OCI-LY1 (cell line): ENCODE results near the gene RCAN1.

ENCODE experiments used
- H2AFZ ChIP-seq: fragments of 200-600 bp; sonication (generic), shearing (Covaris generic); 2 replicates; pipeline ENCODE4 v1.6.0; 2014; ENCODE audit warnings: antibody characterized with exemption, mild to moderate bottlenecking, low read length
- H3F3A ChIP-seq: fragments of 200-600 bp; sonication (generic), shearing (Covaris generic); 2 replicates; pipeline ENCODE4 v1.6.0; 2014; ENCODE audit warnings: mild to moderate bottlenecking, antibody characterized with exemption, low read length, moderate library complexity; ENCODE audit not compliant: insufficient read depth
- H3K27ac ChIP-seq: fragments of 200-600 bp; sonication (generic); 2 replicates; pipeline ENCODE4 v1.5.1; 2014; ENCODE audit warnings: low read length, mixed run types, mild to moderate bottlenecking, low read depth; ENCODE audit not compliant: poor library complexity, severe bottlenecking
- H3K27me3 ChIP-seq: fragments of 200-600 bp; sonication (generic); 2 replicates; pipeline ENCODE4 v1.6.0; 2014; ENCODE audit warnings: antibody characterized with exemption, mild to moderate bottlenecking, low read length, moderate library complexity; ENCODE audit not compliant: insufficient read depth
- H3K36me3 ChIP-seq: fragments of 200-600 bp; sonication (generic); 2 replicates; pipeline ENCODE4 v1.6.1; 2014; ENCODE audit warnings: mild to moderate bottlenecking, antibody characterized with exemption, low read length, moderate library complexity, mixed read lengths; ENCODE audit not compliant: insufficient read depth
- H3K4me1 ChIP-seq: fragments of 200-600 bp; sonication (generic); 2 replicates; pipeline ENCODE4 v1.5.1; 2014; ENCODE audit warnings: mild to moderate bottlenecking, low read length, moderate library complexity; ENCODE audit not compliant: insufficient read depth, severe bottlenecking
- H3K4me2 ChIP-seq: fragments of 200-600 bp; sonication (generic), shearing (Covaris generic); 2 replicates; pipeline ENCODE4 v1.6.1; 2014; ENCODE audit warnings: low read length
- H3K4me3 ChIP-seq: fragments of 200-600 bp; sonication (generic); 2 replicates; pipeline ENCODE4 v1.5.1; 2014; ENCODE audit warnings: low read length, low read depth, mild to moderate bottlenecking, mixed read lengths; ENCODE audit not compliant: poor library complexity, severe bottlenecking
- H3K79me2 ChIP-seq: fragments of 200-600 bp; shearing (Covaris generic); 2 replicates; pipeline ENCODE4 v1.6.1; 2016; ENCODE audit warnings: mixed run types, low read length, mixed read lengths; ENCODE audit not compliant: insufficient read depth
- H3K9ac ChIP-seq: fragments of 200-600 bp; sonication (generic), shearing (Covaris generic); 2 replicates; pipeline ENCODE4 v1.6.1; 2014; ENCODE audit warnings: mild to moderate bottlenecking, low read length, mixed read lengths
- H3K9me2 ChIP-seq: fragments of 200-600 bp; sonication (generic), shearing (Covaris generic); 2 replicates; pipeline ENCODE4 v1.6.1; 2014; ENCODE audit warnings: low read depth, mild to moderate bottlenecking, low read length, mixed read lengths
- H3K9me3 ChIP-seq: fragments of 200-600 bp; shearing (Covaris generic); 2 replicates; pipeline ENCODE4 v1.6.1; 2014; ENCODE audit warnings: low read length, mixed read lengths
- H4K20me1 ChIP-seq: fragments of 200-600 bp; sonication (generic), shearing (Covaris generic); 2 replicates; pipeline ENCODE4 v1.6.0; 2016; ENCODE audit warnings: mild to moderate bottlenecking, low read length; ENCODE audit not compliant: insufficient read depth
- EZH2 ChIP-seq: fragments of 200-600 bp; sonication (generic), shearing (Covaris generic); IDR thresholded peaks from 2 replicates; pipeline ENCODE4 v1.8.0; 2017; ENCODE audit warnings: borderline replicate concordance, mixed run types, mild to moderate bottlenecking, antibody characterized with exemption, low read length, moderate library complexity, mixed read lengths
- TF ChIP-seq, protein P1 (sequence below): fragments of 200-600 bp; sonication (generic), shearing (Covaris generic); IDR thresholded peaks from 2 replicates; pipeline ENCODE4 v1.5.1; 2017; ENCODE audit warnings: mild to moderate bottlenecking, antibody characterized with exemption, low read length, moderate library complexity, mixed read lengths

Gene RCAN1

DNA sequence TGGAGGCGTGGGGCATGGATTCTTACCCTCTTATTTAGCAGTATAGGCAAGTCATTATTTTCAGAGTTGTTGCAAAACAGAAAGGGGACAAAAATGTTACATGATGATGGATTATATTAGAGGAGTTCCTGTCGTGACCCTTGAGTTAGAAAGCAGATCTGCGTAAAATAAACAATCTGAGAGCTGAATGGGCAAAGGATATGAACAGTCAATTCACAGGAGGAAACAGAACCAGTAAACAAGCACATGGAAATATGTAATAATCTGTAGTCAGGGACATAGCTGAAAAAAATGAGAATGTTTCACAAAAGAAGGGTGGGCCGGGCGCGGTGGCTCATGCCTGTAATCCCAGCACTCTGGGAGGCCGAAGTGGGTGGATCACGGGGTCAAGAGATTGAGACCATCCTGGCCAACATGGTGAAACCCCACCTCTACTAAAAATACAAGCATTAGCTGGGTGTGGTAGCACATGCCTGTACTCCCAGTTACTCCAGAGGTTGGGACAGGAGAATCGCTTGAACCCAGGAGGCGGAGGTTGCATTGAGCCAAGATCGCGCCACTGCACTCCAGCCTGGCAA, 20.9 kb downstream of the RCAN1 start:
- H3F3A ChIP-seq, result no peaks in the 10 kb centered on the region
- no peaks in the 10 kb centered on the region for H3K4me1 ChIP-seq
- H3K36me3 ChIP-seq, result no peaks in the 10 kb centered on the region
- TF ChIP-seq EZH2, result no peak
- TF ChIP-seq, protein P1, sequence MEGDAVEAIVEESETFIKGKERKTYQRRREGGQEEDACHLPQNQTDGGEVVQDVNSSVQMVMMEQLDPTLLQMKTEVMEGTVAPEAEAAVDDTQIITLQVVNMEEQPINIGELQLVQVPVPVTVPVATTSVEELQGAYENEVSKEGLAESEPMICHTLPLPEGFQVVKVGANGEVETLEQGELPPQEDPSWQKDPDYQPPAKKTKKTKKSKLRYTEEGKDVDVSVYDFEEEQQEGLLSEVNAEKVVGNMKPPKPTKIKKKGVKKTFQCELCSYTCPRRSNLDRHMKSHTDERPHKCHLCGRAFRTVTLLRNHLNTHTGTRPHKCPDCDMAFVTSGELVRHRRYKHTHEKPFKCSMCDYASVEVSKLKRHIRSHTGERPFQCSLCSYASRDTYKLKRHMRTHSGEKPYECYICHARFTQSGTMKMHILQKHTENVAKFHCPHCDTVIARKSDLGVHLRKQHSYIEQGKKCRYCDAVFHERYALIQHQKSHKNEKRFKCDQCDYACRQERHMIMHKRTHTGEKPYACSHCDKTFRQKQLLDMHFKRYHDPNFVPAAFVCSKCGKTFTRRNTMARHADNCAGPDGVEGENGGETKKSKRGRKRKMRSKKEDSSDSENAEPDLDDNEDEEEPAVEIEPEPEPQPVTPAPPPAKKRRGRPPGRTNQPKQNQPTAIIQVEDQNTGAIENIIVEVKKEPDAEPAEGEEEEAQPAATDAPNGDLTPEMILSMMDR, result no peak
- H3K27ac ChIP-seq, result no peak overlapping the region
- H3K4me3 ChIP-seq, result no peak overlapping the region
- no peak overlapping the region for H2AFZ ChIP-seq
- no peaks in the 10 kb centered on the region for H3K79me2 ChIP-seq
- H3K4me2 ChIP-seq, result no peak overlapping the region
- H3K9me2 ChIP-seq, result no peaks in the 10 kb centered on the region
- no peaks in the 10 kb centered on the region; the same call in 1 of the 2 replicates for H4K20me1 ChIP-seq
- H3K27me3 ChIP-seq, result no peaks in the 10 kb centered on the region
- no peaks in the 10 kb centered on the region for H3K9me3 ChIP-seq
- no peak overlapping the region for H3K9ac ChIP-seq

DNA sequence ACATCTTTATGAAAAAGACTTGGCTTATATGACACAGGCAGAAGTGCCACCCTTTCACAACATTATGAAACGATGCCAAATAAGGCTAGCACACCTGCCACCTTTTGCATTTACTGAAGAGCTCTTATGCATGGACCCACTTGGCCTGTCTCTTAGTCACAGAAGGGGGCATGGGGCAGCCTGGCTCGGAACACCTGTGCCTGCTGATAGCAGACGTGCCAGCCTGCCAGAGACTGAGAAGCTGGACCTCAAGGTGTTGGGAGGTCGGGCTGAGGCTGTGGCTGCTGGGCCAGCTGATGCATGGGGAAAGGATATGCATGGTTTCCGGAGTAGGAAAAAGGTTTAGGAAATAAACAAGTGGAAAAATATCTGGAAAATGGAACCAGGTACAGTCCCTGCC, 21.5 kb downstream of the RCAN1 start:
- no peak for TF ChIP-seq EZH2
- TF ChIP-seq, protein P1, result no peak
- Histone ChIP-seq H3K4me1 (no peaks in the 10 kb centered on the region), H3K27ac (no peak overlapping the region), H3K4me2 (no peak overlapping the region), H4K20me1 (no peaks in the 10 kb centered on the region), H3K9me3 (no peaks in the 10 kb centered on the region), H3K9me2 (no peaks in the 10 kb centered on the region), H3K27me3 (no peaks in the 10 kb centered on the region), H3F3A (no peaks in the 10 kb centered on the region), H3K79me2 (no peaks in the 10 kb centered on the region), H3K36me3 (no peaks in the 10 kb centered on the region), H2AFZ (no peak overlapping the region), H3K9ac (no peak overlapping the region), H3K4me3 (no peak overlapping the region)

DNA sequence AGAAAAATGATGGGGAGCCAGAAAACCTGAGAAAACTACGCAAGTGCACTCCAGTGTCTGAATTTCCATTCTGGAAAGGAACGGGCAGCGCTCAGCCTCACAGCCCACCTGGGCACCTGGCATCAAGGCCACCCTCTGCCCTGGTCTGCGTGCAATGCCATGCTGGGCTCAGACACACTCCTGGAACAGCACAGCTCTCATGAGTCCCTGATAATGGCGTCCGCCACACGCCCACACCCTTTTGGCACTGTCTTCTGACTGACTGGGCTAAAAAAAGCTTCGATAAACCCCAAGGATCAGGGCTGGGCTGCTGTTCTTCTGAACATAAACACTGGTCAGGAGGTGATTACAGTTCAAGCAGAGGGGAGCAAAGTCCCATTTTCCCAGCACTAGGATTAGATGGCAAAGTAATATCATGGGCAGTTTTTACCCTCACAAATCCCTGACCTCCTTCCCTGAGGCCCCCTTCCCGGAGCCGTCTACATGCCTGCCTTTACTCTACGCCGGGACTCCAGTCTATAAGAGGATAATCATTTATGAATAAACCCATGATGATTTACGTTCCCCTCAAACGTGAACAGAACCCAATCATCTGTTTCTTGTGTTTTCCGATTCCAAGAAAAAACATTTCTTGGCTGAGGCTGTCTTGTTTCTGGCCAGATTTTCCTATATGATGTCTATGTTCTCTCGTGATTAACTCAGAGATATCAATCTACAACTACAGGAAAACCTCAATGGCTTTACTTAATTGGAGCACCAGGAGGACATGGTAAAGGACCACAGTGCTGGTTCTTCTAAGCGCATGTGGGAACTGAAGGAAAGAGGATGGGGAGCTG, 22.6 kb downstream of the RCAN1 start:
- no peaks in the 10 kb centered on the region for H3F3A ChIP-seq
- no peaks in the 10 kb centered on the region for H3K9me2 ChIP-seq
- H3K79me2 ChIP-seq, result no peaks in the 10 kb centered on the region
- no peak overlapping the region for H3K4me2 ChIP-seq
- no peaks in the 10 kb centered on the region for H3K4me1 ChIP-seq
- H3K4me3 ChIP-seq, result no peak overlapping the region
- TF ChIP-seq EZH2, result no peak
- TF ChIP-seq, protein P1, result no peak
- H4K20me1 ChIP-seq, result no peaks in the 10 kb centered on the region
- no peaks in the 10 kb centered on the region for H3K36me3 ChIP-seq
- H2AFZ ChIP-seq, result no peak overlapping the region
- no peak overlapping the region for H3K9ac ChIP-seq
- H3K27me3 ChIP-seq, result no peaks in the 10 kb centered on the region
- H3K9me3 ChIP-seq, result no peaks in the 10 kb centered on the region
- no peak overlapping the region for H3K27ac ChIP-seq
